HG03469 (cell line): ENCODE results near the gene TEX14.
"Not testable (repeated sequence)": the region's sequence is repeated elsewhere in the genome, so short reads cannot be mapped to it uniquely, and the experiment has no call there.

Experiments used
- ATAC-seq: cut with Tn5 transposase; IDR thresholded peaks from one replicate; pipeline ENCODE4 v1.9.1; 2021; ENCODE audit warnings: mild to moderate bottlenecking, moderate library complexity, moderate number of reproducible peaks; ENCODE audit not compliant: unreplicated experiment

TEX14 gene

DNA sequence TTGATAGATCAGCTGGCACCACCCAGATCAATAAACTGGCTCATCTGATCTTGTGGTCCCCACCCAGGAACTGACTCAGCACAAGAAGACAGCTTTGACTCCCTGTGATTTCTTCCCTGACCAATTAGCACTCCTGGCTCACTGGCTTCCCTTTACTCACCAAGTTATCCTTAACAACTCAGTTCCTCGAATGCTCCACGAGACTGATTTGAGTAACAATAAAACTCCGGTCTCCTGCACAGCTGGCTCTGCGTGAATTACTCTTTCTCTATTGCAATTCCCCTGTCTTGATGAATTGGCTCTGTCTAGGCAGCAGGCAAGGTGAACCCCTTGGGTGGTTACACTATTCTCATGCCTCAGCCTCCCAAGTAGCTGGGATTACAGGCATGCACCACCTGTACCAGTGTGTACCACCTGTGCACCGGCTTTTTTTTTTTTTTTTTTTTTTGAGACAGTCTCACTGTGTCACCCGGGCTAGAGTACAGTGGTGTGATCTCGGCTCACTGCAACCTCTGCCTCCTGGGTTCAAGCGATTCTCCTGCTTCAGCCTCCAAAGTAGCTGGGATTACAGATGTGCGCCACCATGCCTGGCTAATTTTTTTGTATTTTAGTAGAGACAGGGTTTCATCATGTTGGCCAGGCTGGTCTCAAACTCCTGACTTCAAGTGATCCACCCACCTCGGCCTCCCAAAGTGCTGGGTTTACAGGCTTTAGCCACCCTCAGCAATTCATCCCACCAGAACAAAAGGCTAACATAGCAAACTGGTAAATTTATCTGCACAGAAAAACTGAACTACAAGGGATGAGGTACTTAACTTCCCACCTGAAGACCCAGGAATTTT lies 33.7 kb downstream of the TEX14 start:
- not testable (repeated sequence) for ATAC-seq

DNA sequence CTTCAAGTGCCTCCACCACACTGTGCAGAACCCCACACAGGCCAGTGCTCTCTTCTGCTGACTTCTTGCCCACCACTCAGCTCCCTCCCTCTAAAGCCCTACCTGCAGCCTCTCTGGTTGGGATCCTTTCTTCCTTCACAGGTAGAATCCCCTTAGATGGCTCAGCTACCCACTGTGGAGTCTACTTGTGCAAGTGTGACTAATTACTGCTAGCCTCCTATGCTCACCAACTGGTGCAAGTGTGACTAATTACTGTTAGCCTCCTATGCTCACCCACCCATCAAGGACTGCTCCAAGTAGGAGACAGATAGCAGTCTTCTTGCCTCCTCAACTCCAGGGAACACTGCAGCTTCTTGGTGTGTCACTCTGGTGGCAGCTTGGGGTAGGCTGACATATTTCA lies 43.6 kb downstream of the TEX14 start:
- ATAC-seq = no peak

- ATAC-seq = no peak
Measured at GRCh38 chr17:58643147-58643546, 48.7 kb downstream of the TEX14 start.

- no peak for ATAC-seq
Measured at GRCh38 chr17:58641887-58642311, 49.9 kb downstream of the TEX14 start.

DNA sequence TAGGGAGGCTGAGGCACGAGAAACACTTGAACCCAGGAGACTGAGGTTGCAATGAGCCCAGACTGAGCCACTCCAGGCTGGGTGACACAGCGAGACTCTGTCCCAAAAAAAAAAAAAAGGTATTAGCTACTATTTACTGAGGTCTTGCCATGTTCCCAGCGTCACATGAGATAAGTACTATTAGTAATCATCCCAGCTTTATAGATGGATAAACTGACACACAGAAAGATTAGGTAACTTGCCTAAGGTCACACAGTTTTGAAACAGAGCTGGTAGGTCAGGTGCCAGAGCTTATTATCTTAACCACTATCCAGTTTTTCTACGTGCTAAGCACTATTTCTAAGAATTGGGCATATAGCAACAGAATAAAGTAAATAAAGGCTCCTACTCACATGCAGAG lies 51.6 kb downstream of the TEX14 start:
- ATAC-seq = no peak

- ATAC-seq = no peak
Measured at GRCh38 chr17:58639681-58640080, 52.2 kb downstream of the TEX14 start.

DNA sequence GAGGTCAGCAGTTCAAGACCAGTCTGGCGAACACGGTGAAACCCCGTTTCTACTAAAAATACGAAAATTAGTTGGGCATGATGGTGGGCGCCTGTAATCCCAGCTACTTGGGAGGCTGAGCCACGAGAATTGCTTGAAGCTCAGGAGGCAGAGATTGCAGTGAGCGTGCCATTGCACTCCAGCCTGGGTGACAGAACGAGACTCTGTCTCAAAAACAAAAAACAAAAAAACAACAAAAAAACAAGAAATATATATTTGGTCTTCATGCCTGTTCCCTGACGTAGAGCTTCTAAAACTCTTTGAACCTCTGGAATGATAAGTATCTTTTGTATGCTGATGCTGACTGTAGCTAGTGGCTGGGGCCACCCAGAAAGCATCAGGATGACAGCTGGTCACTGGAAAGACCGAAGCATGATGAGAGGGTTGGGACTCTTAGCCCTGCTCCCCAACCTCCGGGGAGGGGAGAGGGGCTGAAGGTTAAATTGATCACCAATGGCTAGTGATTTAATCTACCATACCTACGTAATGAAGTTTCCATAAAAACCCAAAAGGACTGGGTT lies 54.8 kb downstream of the TEX14 start:
- no peak for ATAC-seq

DNA sequence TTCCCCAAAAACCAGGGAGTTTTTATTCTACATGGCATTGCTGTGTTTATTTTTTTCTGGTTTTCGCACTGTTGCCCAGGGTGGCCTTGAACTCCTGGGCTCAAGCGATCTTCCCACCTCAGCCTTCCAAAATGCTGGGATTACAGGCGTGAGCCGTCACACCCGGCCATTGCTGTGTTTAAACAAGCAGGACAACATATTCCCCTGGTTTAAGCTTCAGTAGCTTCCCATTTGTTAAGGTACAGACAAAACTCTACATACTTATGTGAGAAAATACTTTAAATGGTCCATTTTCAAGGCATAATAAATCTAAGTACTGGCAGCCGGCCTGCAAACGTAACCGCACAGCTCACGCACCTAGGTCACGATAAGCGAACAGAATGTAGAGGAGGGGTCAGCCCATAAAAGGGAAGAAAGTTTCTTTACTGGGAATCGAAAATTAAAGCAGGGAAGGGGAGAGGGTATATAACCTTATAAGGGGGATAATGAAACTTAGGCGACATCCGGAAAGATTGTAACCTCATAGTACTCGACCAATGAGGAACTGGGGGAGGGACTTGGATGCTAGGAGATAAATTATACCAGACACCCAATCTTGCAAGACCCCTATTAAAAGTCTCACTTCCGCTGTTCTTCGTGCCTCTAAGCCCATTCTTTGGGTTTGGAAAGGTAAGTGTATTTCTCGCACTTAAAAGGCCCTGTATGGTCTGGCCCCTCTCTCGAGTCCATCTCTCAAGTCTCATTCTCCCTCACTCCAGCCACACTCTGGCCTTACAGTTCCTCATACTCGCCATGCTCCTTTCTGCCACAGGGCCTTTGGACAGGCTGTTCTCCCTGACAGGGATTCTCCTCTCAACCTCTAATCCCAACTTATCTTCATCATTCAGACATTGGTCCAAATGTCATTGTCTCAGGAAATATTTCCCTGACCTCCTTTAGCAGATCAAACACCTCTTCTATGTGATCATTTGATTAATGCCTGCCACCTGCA lies 59.2 kb downstream of the TEX14 start:
- ATAC-seq = no peak

- peak; percentile 85 for ATAC-seq
Measured at GRCh38 chr17:58631523-58632323, 60.1 kb downstream of the TEX14 start.

- ATAC-seq = no peak
Measured at GRCh38 chr17:58630883-58631522, 60.8 kb downstream of the TEX14 start.

DNA sequence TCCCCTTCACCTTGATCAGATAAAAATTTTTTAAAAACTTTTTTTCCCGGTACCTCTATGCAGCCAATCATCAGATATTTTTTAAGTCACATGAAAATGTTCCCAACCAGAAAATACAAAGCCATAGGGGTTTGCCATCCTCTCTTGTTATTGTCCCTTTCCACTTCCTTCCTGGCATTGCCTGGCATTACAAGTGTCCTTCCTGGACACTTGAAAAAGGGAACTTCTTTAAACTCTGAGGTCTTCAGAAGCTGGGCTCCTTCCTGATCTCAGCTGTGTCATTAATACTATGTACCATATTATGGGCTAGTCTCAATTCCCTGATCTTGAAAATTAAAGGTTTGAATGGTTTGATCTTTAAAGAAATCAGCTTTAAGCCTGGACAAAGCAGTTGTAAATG lies 64.9 kb downstream of the TEX14 start:
- ATAC-seq = no peak

GRCh38 chr17:58624751-58625150 lies 67.1 kb downstream of the TEX14 start:
- ATAC-seq = no peak

GRCh38 chr17:58621174-58621573 lies 70.7 kb downstream of the TEX14 start:
- ATAC-seq = peak; percentile 38

DNA sequence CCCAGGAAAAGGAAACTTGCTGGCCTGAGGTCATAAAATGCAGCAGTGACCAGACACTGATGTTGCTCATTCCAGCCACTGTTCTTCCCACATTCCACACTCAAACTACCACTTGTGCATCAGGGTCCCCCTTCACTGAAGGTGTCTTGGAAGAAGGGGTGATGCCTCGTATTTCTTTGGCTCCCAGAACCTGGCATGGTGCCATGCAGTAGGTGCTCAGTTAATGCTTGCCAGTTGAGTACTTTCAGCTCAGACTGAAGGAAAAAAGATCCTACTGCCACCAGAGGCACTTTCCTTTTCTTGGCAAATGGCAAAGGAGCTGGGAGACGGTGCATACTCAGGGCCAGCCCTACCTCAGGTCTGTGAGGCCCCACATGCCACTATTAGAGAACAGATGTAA lies 73.5 kb downstream of the TEX14 start:
- ATAC-seq = no peak

DNA sequence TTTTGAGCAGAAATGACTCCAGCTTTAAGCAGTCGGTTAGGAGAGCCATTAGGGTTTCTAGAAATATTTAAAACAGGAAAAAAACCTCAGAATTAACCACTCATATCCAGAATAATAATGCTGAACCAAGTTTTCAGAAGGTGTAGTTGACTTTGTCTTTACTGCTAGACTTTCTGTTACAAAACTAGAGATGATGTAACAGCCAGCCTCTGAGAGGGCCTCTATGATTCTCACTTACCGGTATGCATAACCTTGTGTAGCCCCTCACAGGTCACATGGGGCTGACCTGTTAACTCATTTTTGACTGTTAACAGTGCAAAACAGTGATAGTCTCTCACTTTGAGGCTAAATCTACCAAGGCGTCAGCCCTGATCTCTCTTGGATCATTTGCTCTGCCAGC lies 74.3 kb downstream of the TEX14 start:
- no peak for ATAC-seq

GRCh38 chr17:58615768-58616659 lies 75.8 kb downstream of the TEX14 start:
- ATAC-seq = peak; percentile 41

DNA sequence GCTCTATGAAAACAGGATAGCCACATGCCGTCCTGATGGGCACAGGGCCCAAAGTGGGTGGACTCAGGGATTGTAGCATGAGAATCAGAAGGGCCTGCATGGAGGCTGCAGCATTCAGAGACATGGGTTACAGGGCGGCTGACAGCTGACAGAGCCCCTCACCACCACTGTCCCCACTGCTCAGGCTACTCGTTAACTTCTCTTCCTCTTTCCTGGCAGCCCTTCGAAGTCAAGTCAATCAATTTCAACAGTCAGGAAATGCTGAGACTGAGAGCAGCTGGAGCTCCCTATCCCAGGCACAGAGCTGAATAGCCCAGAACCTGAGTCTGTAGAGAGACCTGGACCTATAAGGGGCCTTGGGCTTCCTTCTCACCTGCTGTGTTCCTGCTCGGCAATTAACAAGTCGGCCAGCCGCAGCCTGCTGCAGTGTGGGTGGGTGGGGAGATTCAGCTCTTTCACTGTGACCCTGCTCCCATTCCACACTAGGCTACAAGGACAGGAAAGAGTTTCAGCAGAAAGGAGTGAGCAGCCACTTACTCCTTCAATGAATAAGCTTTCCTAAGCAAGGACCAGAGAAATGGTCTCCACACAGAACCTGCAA lies 76.9 kb downstream of the TEX14 start:
- no peak for ATAC-seq

DNA sequence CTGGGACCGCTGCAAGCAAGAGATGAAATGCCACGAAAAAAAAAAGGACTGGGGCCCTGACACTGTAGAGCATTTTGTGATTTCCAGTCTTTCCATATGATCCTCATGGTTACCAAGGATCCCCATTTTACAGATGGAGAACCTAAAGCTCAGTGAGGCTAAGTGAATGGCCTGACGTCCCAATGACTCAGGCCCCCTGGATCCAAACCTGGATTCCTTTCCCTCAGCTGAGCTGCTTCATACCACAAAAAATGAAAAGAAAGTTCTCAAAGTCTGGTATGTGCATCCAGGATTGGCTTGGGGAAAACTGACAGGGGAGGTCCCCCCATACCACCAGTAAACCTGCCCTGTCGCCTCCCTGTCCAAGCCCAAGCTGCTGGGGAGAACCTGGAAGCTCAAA lies 80.5 kb downstream of the TEX14 start:
- no peak for ATAC-seq

DNA sequence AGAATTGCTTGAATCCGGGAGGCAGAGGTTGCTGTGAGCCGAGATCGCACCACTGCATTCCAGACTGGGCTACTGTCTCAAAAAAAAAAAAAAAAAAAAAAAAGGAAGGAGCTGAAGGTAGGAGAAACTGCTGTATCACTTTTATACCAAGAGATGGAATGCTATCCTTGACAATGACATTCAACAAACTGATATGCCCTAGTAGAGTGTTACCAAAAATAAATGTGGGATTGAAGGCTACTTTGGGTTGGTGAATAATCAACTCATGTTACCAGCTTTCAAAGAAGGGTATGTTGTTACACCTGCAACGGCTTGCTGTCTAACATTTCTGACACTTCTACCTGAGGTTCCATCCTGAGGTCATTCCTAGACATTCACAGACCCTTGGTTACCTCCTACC lies 84.9 kb downstream of the TEX14 start:
- ATAC-seq = no peak
